Transverse colon (tissue), 4 donors: Measurements from ENCODE around the gene SLC46A1.

Experiments
- CTCF ChIP-seq, 5 experiments: fragments of 200-600 bp in 3 of 5; fragments of 450-650 bp in 2 of 5; sonication (generic) in 3 of 5; IDR thresholded peaks; 1 replicate in 2 of 5; 2 replicates in 3 of 5; pipeline ENCODE4 v1.5.1; 2016 to 2017; ENCODE audit warnings: antibody characterized with exemption in 5 of 5, inconsistent platforms in 3 of 5, mild to moderate bottlenecking in 2 of 5, moderate library complexity in 1 of 5
- POLR2AphosphoS5 ChIP-seq, 3 donors: sonication (generic); formaldehyde crosslinking; IDR thresholded peaks; one replicate each; pipeline ENCODE4 v1.6.1; 2016; ENCODE audit warnings: antibody characterized with exemption in 3 of 3

GRCh38 chr17:28397687-28398279, 8.2 kb downstream of the SLC46A1 start:
- TF ChIP-seq CTCF (IDR thresholded peaks at IDR 0.05): no peak
- TF ChIP-seq POLR2AphosphoS5 (IDR thresholded peaks at IDR 0.05): no peak
